Measurements from ENCODE around the gene ERBB4.

Gene ERBB4

DNA sequence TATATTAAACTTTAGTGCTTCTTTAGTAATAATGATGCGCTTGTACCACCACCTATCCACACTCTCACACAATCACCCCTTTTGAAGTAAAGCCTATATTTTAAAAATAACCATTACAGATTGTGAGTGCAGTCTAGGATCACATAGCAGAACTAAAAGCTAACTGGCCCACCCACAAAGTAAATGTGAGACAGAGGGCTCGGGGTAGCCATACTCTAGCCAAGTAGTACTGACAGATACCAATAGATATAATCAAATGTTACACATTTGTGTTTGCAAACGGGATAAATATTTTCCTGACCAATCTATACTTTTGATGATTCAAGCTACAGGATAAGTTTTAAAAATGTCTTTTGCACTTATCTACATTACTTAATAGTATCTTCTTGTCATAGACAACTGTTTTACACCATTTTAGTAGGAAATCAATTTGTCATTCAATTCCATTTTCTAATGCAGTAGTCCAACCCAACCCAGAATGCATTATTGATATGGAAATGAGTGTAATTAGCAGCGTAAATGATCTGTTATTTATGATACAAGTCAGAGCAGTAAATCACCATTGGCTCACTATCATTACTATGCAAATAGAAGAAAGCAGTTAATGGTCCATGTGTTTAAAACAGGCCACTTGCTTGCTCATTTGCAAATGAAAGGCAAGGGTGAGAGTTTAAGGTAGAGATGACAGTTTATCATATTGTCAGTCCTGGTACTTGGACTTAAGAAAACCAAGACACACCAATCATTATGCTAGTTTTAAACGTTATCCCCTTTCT is 111.8 kb downstream of the ERBB4 start:
- no peak for DNase-seq

DNA sequence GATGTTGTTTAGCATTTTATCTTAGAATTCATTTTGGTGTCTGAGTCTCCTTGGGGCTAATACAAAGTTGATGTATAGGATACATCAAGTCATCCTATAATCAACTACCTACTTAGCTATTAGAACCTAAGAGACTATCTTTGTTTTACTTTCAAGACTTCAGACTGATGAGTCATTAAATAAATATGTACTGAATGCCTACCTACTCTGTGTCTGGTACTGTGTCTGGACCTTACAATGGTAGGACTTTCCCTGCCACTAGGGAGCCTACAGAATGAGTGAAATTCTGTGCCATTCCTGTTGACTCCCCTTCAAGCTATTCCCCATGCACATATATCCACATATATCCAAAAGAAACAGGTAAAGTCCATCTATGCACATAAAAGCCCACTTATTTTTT is 114.5 kb downstream of the ERBB4 start:
- DNase-seq, result no peak

- DNase-seq, result no peak
Measured at GRCh38 chr2:212423089-212423488, 115.5 kb downstream of the ERBB4 start.

GRCh38 chr2:212421556-212422334 is 116.9 kb downstream of the ERBB4 start:
- DNase-seq, result no peak

- DNase-seq, result no peak
Measured at GRCh38 chr2:212416086-212416485, 122.5 kb downstream of the ERBB4 start.

DNA sequence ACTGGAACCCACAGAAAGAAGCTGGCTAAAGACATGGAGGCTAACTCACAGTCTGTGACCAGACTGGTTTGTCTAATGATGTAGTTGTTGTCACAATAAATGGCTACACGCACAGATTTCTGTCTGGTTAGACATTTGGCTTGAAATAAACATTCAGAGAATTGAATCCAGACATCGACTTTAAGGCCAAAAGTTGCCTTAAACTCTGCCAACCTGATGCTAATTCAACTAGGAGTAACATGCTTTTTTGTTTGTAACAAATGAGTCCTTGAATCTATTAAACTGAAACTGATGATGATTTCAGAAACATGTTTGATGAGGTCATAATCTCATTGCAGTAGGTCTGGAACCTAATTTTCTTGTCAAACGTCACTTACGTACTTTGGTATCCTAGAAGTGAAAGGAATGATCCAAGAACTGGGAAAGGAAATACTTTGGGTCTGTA is 123.8 kb downstream of the ERBB4 start:
- no peak for DNase-seq

GRCh38 chr2:212409560-212409959 is 129.0 kb downstream of the ERBB4 start:
- DNase-seq, result no peak

DNA sequence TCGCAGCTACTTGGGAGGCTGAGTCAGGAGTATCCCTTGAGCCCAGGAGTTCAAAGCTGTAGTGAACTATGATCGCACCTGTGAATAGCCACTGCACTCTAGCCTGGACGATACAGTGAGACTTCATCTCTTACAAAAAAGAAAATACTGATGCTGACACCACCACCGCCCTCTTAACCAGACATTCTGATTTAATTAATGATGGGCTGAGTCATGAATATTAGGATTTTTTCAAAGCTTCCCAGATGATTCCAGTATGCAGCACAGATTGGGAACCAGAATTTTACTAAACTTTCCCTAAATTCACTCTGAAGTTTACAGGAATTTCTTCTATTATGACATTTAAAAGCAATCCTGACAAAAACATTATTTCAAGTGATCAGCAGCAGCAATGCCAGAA is 130.1 kb downstream of the ERBB4 start:
- DNase-seq, result no peak

- no peak for DNase-seq
Measured at GRCh38 chr2:212406716-212407115, 131.9 kb downstream of the ERBB4 start.

- DNase-seq, result no peak
Measured at GRCh38 chr2:212402316-212402715, 136.3 kb downstream of the ERBB4 start.

DNA sequence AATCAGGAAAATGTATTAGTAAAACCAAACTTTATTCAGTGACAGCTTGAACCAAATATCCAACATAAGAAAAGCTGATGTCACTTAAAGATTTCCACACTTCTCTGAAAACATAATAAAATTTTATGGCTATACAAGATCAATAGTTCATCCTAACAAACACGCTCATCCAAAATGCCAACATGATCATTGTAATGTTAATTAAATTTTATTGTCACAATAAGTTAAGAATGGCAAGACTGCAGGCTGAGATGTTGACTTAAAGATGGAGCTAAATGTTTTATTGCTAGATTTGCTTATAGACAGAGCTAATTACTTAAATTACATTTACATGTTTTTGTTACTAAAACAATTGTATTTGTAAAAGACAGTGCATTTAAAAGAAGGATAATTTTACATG is 140.3 kb downstream of the ERBB4 start:
- DNase-seq, result no peak

DNA sequence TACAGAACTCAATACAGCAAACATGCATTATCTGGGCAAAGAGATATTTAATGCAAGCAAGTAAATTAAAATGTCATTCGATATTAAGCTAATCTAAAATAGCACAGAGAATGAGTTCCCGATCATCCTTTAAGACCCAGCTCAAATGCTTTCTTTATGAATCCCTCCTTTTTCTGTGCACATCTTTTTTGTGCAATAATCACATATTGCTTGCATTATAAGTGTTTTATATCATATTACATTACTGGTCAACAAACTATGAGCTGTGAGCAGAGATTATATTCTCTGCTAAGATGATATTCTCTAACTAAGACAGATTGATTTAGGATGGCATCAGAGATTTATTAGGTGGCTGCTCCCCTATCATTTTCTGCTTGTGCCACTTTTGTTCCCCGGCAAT is 146.1 kb downstream of the ERBB4 start:
- no peak for DNase-seq

DNA sequence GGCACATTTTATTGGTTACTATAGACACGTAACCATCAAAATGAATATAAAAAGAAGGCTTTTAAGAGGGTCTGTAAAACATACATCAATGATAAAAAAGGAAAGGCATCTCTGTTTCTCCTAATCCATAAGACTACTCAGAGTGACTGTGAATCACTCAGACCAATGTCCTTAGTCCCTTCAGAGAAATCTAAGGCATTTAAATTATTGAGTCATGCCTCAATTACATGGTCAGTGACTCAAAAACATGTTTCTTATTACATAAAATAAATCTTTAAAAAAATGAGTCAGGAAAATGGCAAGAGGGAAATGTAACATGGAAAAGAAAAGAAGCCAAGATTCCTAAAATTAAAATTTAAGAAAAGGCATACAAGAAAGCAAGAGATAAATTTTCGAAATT is 146.6 kb downstream of the ERBB4 start:
- no peak for DNase-seq

- DNase-seq, result no peak
Measured at GRCh38 chr2:212387146-212387545, 151.5 kb downstream of the ERBB4 start.

DNA sequence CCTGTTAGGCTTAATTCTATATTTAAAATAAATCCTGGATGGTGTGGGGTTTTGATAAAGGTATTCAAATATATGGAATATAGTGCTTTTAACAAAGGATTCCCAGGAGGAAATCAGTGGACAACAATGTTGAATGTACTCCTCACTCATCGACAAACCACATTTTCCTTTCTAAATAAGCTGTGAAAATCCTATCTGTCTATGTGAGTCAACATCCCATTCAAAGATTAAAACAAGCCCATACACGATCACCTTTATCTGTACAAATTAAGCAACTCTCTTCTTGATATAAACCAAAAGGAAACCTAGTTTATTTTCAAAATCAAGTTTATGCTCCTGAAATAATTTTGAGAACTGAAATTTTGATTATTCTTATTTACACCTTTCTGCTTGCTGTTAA is 153.4 kb downstream of the ERBB4 start:
- no peak for DNase-seq

GRCh38 chr2:212384027-212384426 is 154.6 kb downstream of the ERBB4 start:
- DNase-seq, result no peak

DNA sequence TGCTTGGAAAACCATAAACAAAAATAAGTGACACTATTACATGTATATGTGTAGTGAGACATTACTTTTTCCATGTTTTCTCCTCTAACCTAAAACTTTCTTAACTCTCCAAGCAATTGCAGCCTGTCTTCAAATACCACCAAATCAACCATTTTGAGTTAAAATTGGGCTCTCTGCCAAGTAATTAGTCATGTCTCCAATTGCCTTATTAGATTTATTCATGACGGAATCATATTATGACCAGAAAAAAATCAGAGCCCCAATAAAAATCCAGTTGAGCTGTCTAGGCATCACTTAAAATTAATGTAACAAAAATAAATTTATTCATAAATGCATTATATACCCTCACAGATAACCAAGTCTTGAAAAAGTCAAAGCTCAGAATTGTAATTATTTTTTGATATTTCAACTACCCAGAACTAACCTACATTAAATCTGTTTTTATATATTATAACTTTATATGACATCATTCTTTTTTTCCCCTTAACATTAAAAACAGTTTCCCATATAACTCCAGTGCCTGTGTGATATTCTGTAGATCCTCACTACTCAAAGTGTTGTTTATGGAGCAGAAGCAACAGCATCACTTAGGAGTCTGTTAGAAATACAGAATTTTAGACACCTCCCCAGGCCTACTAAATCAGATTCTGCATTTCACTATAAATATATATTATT is 157.0 kb downstream of the ERBB4 start:
- no peak for DNase-seq

DNA sequence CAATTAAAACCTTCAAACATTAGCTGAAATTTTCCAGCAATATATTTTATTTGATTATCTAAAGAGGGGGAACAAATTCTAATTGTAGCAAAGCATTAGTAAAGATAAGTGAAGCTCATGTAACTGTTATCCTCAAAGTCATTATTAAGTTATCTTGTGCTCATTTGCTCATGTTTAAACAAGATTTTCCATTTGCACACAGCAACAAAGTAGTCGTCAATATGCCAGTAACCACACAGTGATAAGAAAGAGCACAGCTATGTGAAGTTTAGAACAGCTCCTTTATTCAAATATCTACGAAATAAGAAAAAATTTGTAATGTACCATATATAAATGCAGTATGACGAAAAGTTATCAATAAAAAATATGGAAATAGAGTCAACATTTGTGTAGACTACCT is 159.5 kb downstream of the ERBB4 start:
- DNase-seq, result no peak

DNA sequence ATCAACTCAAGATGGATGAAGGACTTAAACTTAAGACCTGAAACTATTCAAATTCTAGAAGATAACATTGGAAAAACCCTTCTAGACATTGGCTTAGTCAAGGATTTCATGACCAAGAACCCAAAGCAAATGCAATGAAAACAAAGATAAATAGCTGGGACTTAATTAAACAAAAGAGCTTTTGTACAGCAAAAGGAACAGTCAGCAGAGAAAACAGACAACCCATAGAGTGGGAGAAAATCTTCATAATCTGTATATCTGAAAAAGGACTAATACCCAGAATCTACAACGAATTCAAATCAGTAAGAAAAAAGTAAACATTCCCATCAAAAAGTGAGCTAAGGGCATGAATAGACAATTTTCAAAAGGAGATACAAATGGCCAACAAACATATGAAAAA is 171.2 kb downstream of the ERBB4 start:
- DNase-seq, result no peak

DNA sequence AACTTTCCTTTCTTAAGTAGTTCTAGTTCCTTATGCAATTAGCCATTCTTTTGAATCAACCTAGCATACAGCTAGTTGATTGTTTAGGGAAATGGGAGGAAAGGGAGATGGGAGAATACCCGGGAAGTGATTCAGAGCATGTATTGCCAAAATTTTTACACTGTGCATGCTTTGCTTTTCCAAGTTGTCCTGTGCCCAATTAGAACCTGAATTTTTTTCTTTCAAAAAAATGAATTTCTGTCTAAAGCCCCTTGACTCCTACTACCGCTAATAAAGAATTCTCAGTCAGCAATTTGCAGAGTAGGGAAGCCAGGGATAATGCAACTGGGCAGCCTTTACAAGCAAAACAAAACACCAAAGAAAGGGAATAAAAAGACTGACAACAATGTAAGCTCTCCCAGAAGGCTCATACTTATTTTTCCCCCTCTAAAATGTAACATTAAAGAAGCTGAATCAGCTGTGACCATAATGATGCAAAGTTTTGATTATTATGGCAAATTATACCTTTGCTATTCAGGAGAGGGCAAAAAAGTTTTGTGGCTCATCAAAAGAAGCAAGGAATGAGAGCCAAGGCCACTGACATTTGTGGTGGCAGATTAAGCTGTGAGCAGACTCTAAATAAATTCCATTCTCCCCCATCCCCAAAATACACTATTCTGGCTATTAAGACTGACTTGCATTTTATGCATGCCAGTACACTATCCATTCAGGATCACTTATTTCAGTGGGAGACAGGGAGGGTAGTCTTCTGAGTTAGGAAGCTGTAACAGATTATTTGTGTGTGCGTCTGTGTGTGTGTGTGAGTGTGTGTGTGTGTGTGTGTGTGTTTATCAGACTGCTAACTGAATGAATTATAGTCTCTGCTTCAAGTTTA is 174.3 kb downstream of the ERBB4 start:
- no peak for DNase-seq

GRCh38 chr2:212361174-212361756 is 177.3 kb downstream of the ERBB4 start:
- DNase-seq, result no peak

GRCh38 chr2:212360068-212360460 is 178.5 kb downstream of the ERBB4 start:
- DNase-seq, result no peak
